ENCODE data around the gene HPN. TPM values are rescaled to one million over a fixed set of nuclear protein-coding genes. Genes with fewer than 3 reads are reported as not detected.

Gene HPN
- total RNA-seq, 1 donor from 2014 or later, result 3.4 TPM

DNA sequence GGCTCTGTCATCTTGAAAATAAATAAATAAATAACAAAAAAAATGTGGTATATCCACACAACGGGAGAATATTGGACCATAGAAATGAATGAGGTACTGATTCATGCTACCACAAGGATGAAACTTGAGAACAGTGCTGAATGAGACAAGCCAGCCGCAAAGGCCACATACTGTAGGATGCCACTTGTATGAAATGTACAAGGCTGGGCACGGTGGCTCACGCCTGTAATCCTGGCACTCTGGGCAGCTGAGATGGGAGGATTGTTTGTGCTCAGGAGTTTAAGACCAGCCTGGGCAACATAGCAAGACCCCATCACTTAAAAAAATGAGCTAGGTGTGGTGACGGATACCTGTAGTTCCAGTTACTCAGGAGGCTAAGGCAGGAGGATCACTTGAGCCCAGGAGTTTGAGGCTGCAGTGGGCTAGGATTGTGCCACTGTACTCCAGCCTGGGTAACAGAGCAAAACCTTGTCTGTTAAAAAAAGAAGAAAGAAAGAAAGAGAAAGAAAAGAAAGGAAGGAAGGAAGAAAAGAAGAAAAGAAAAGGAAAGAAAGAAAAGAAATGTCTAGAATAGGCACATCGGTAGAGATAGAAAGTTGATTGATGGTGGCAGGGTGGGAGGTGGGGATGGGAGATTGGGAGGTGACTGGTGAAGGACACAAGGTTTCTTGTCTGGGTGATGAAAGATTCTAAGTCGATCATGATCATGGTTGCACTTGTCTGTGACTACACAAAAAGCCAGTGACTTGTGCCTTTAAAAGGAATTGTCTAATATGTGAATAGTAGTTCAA lies 20.3 kb downstream of the HPN start:
- H3K36me3 ChIP-seq, result no peaks in the 10 kb centered on the region
- no peak for TF ChIP-seq CTCF (IDR thresholded peaks at IDR 0.05; ENCODE audit: borderline replicate concordance)
- H3K27me3 ChIP-seq (ENCODE audit: low read depth), result peaks cover 8% of the 10 kb centered on the region
- no peaks in the 10 kb centered on the region for H3K9me3 ChIP-seq (replicated peaks)
- no peaks in the 10 kb centered on the region for H3K4me1 ChIP-seq
- DNase-seq, result no peak
- H3K4me3 ChIP-seq, result no peak overlapping the region
- H3K27ac ChIP-seq (replicated peaks), result no peak overlapping the region
- intact Hi-C loops (cut with micrococcal nuclease), result no loop called here

- DNase-seq, result no peak
- no peaks in the 10 kb centered on the region for H3K9me3 ChIP-seq (replicated peaks)
- no peak overlapping the region for H3K4me3 ChIP-seq
- no peaks in the 10 kb centered on the region for H3K36me3 ChIP-seq
- no peaks in the 10 kb centered on the region for H3K4me1 ChIP-seq
- H3K27me3 ChIP-seq (ENCODE audit: low read depth), result peaks cover 4% of the 10 kb centered on the region
- intact Hi-C loops (cut with micrococcal nuclease), result no loop called here
- H3K27ac ChIP-seq (replicated peaks), result no peak overlapping the region
- no peak for TF ChIP-seq CTCF (IDR thresholded peaks at IDR 0.05; ENCODE audit: borderline replicate concordance)
Measured at GRCh38 chr19:35062942-35063341, 21.4 kb downstream of the HPN start.

GRCh38 chr19:35063940-35064818 lies 22.7 kb downstream of the HPN start:
- intact Hi-C loops (cut with micrococcal nuclease), result no loop called here
- TF ChIP-seq CTCF (IDR thresholded peaks at IDR 0.05; ENCODE audit: borderline replicate concordance), result no peak

DNA sequence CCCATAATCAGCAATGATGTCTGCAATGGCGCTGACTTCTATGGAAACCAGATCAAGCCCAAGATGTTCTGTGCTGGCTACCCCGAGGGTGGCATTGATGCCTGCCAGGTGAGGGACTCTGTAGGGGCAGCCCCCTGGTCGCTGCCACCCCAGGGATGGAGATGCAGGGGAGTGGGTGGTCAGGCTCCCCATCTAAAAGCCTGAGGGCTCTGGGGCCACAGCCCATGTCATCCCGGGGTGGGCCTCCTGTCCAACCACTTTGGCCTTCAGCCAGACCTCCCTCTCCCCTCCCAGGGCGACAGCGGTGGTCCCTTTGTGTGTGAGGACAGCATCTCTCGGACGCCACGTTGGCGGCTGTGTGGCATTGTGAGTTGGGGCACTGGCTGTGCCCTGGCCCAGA lies 24.1 kb downstream of the HPN start:
- TF ChIP-seq CTCF (IDR thresholded peaks at IDR 0.05; ENCODE audit: borderline replicate concordance), result no peak
- peaks cover 5% of the 10 kb centered on the region for H3K9me3 ChIP-seq (replicated peaks)
- no peaks in the 10 kb centered on the region for H3K36me3 ChIP-seq
- H3K4me1 ChIP-seq, result no peaks in the 10 kb centered on the region
- DNase-seq, result no peak
- no peak overlapping the region for H3K4me3 ChIP-seq
- no peak overlapping the region for H3K27ac ChIP-seq (replicated peaks)
- H3K27me3 ChIP-seq (ENCODE audit: low read depth), result peaks cover 11% of the 10 kb centered on the region
- intact Hi-C loops (cut with micrococcal nuclease), result no loop called here

More at GRCh38 chr19:35063940-35064818, 22.7 kb downstream of the HPN start:
- no peaks in the 10 kb centered on the region for H3K36me3 ChIP-seq
- no peak for DNase-seq
- H3K9me3 ChIP-seq (replicated peaks), result no peaks in the 10 kb centered on the region
- H3K27me3 ChIP-seq (ENCODE audit: low read depth), result peaks cover 4% of the 10 kb centered on the region
- no peaks in the 10 kb centered on the region for H3K4me1 ChIP-seq
- no peak overlapping the region for H3K4me3 ChIP-seq
- no peak overlapping the region for H3K27ac ChIP-seq (replicated peaks)

DNA sequence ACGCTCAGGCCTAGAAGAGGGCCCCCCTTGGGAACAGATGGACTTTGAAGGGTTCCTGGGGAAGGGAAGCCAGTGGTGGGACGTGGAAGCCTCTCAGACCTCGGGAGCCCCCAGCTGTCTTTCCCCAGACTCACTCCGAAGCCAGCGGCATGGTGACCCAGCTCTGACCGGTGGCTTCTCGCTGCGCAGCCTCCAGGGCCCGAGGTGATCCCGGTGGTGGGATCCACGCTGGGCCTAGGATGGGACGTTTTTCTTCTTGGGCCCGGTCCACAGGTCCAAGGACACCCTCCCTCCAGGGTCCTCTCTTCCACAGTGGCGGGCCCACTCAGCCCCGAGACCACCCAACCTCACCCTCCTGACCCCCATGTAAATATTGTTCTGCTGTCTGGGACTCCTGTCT lies 24.6 kb downstream of the HPN start:
- Histone ChIP-seq H3K9me3 (replicated peaks) (peaks cover 11% of the 10 kb centered on the region), H3K4me3 (no peak overlapping the region), H3K27me3 (ENCODE audit: low read depth) (peaks cover 11% of the 10 kb centered on the region), H3K27ac (replicated peaks) (no peak overlapping the region), H3K36me3 (no peaks in the 10 kb centered on the region), H3K4me1 (no peaks in the 10 kb centered on the region)
- intact Hi-C loops (cut with micrococcal nuclease), result no loop called here
- no peak for TF ChIP-seq CTCF (IDR thresholded peaks at IDR 0.05; ENCODE audit: borderline replicate concordance)
- no peak for DNase-seq
